ENCODE data around the gene NRXN3.

- TF ChIP-seq CTCF (conservative IDR thresholded peaks at IDR 0.05 in 1 of 2, IDR thresholded peaks at IDR 0.05 in 1 of 2; ENCODE audit: extremely low read depth in 1 of 2, insufficient read depth in 1 of 2, low read depth in 1 of 2, low read length in 2 of 2) (no peak), EZH2 (IDR thresholded peaks at IDR 0.05; ENCODE audit: borderline replicate concordance, low read length) (no peak)
Observed at GRCh38 chr14:79511146-79511545, 1341.0 kb downstream of the NRXN3 start.

Data from mammary epithelial cell (primary cell).